CD8-positive, alpha-beta memory T cell (primary cell): ENCODE results near the gene TBL1X. TPM values are rescaled to one million over a fixed set of nuclear protein-coding genes. Genes with fewer than 3 reads are reported as not detected.

Experiments used
- CTCF ChIA-PET: fragments of 350-600 bp; sonication (Branson Sonifier 250); formaldehyde crosslinking; loops from one replicate; lab custom pipeline; 2021; ENCODE audit warnings: antibody characterized with exemption; lab: Charles Lee
- POLR2A ChIA-PET: fragments of 350-600 bp; sonication (Branson Sonifier 250); formaldehyde crosslinking; loops from one replicate; lab custom pipeline; 2021; ENCODE audit warnings: antibody characterized with exemption; lab: Charles Lee
- DNase-seq, 5 donors: peaks; one replicate each; pipeline versions ENCODE4 v3.0.0 to v3.0.0-alpha.2; 2020 to 2022; ENCODE audit warnings: mixed read lengths in 1 of 5
- H3K27ac ChIP-seq: one replicate; pipeline ENCODE4 v1.7.0; 2013; ENCODE audit warnings: low read depth, mild to moderate bottlenecking, low read length, moderate library complexity
- H3K27me3 ChIP-seq: 2 replicates; pipeline ENCODE4 v1.7.0; 2013; ENCODE audit warnings: low read length, mild to moderate bottlenecking; ENCODE audit not compliant: insufficient read depth, poor library complexity, severe bottlenecking
- H3K36me3 ChIP-seq: 2 replicates; pipeline ENCODE4 v1.7.0; 2013; ENCODE audit warnings: mild to moderate bottlenecking, low read length, moderate library complexity; ENCODE audit not compliant: insufficient read depth
- H3K4me1 ChIP-seq: 2 replicates; pipeline ENCODE4 v1.7.0; 2013; ENCODE audit warnings: mild to moderate bottlenecking, low read length, moderate library complexity; ENCODE audit not compliant: insufficient read depth
- H3K4me3 ChIP-seq: 2 replicates; pipeline ENCODE4 v1.7.0; 2013; ENCODE audit warnings: mild to moderate bottlenecking, low read length
- H3K9me3 ChIP-seq: 2 replicates; pipeline ENCODE4 v1.7.0; 2013; ENCODE audit warnings: mild to moderate bottlenecking, low read length
- H3K27ac Mint-ChIP-seq, 8 donors: one replicate each; pipeline ENCODE4 v1.8.0; 2020 to 2021; ENCODE audit warnings: mixed read lengths in 8 of 8, mild to moderate bottlenecking in 6 of 8, inconsistent platforms in 3 of 8, moderate library complexity in 3 of 8
- H3K27me3 Mint-ChIP-seq, 2 donors: one replicate each; pipeline ENCODE4 v1.8.0; 2020 to 2021; ENCODE audit warnings: mixed read lengths in 2 of 2, mild to moderate bottlenecking in 1 of 2, moderate library complexity in 1 of 2
- H3K36me3 Mint-ChIP-seq, 3 donors: one replicate each; pipeline ENCODE4 v1.8.0; 2020 to 2021; ENCODE audit warnings: mixed read lengths in 3 of 3, inconsistent platforms in 1 of 3, mild to moderate bottlenecking in 1 of 3
- H3K4me1 Mint-ChIP-seq, 3 donors: one replicate each; pipeline ENCODE4 v1.8.0; 2020 to 2021; ENCODE audit warnings: mixed read lengths in 3 of 3, inconsistent platforms in 1 of 3, mild to moderate bottlenecking in 1 of 3
- H3K4me3 Mint-ChIP-seq, 7 donors: one replicate each; pipeline ENCODE4 v1.8.0; 2020 to 2021; ENCODE audit warnings: mixed read lengths in 7 of 7, mild to moderate bottlenecking in 6 of 7, moderate library complexity in 4 of 7, inconsistent platforms in 2 of 7
- H3K9me3 Mint-ChIP-seq, 5 donors: one replicate each; pipeline ENCODE4 v1.8.0; 2020 to 2022; ENCODE audit warnings: mixed read lengths in 5 of 5, mild to moderate bottlenecking in 3 of 5, moderate library complexity in 2 of 5, inconsistent platforms in 1 of 5
- polyA plus RNA-seq: library from polyadenylated mRNA; unstranded; fragments of 300-500 nt; fragmentation: Illumina TruSeq; gene quantifications from one replicate; pipeline ENCODE4 v1.2.3, GENCODE V29; 2021
- total RNA-seq, 2 experiments: library from RNA; stranded (reverse); gene quantifications; one replicate each; pipeline ENCODE4 v1.2.3, GENCODE V29; 2021

Gene TBL1X
- total and polyA plus RNA-seq, 3 experiments from 2014 or later, result 16.1 to 25.0 (median 21.3) TPM

DNA sequence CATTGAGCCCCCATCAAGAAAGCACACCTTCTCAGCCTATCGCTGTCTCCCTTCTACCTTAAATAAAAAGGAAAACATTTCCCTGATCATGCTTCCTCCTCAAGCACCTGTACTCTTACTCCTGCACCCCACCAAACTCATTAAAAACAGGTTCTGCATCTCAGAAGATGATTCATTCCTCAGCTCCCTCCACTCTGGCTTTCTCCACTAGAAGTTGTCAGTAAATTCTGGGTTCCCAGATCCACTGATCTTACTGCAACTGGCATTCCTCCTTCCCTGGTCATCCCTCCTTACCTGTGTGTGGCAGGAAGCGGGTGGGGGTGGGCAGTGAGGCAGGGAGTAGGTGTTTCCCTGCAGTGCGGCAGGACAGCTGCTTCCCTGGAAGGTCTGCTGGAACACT is 192.0 kb downstream of the TBL1X start:
- Histone ChIP-seq H3K27me3 (no peaks in the 10 kb centered on the region), H3K36me3 (no peaks in the 10 kb centered on the region), H3K4me3 (no peak overlapping the region), H3K9me3 (no peaks in the 10 kb centered on the region), H3K4me1 (no peaks in the 10 kb centered on the region), H3K27ac (no peak overlapping the region)
- H3K4me3 Mint-ChIP-seq, result no peak overlapping the region
- no peaks in the 10 kb centered on the region for H3K4me1 Mint-ChIP-seq
- H3K27me3 Mint-ChIP-seq, result no peaks in the 10 kb centered on the region
- POLR2A ChIA-PET, result no interaction called here
- no peaks in the 10 kb centered on the region for H3K9me3 Mint-ChIP-seq
- no peak overlapping the region for H3K27ac Mint-ChIP-seq
- CTCF ChIA-PET, result no interaction called here
- DNase-seq, result no peak
- H3K36me3 Mint-ChIP-seq, result peaks cover 5 to 57% (median 8%) of the 10 kb centered on the region in 3 donors

DNA sequence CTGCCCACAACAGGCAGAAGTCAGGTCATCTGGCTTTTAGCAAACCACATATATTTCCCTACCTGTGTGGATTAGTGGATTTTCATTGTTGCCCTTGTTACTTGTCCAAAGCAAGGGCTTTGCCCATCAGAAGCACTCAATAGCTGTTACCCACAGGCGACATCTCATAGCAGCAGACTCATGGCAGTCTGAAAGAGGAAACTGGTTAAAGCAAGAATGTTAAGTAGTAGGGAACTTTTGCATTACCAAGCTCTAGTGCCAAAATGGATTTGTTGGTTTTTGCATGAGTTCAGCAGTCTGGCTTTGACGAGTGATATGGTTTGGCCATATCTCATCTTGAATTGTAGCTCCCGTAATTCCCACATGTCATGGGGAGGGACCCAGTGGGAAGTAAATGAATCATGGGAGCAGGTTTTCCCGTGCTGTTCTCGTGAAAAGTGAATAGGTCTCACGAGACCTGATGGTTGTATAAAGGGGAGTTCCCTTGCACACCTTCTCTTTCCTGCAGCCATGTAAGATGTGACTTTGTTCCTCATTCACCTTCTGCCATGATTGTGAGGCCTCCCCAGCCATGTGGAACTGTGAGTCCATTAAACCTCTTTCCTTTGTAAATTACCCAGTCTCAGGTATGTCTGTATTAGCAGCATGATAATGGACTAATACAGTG is 192.9 kb downstream of the TBL1X start:
- no peaks in the 10 kb centered on the region for H3K9me3 Mint-ChIP-seq
- H3K9me3 ChIP-seq, result no peaks in the 10 kb centered on the region
- peaks cover 5 to 57% (median 13%) of the 10 kb centered on the region in 3 donors for H3K36me3 Mint-ChIP-seq
- H3K4me3 ChIP-seq, result no peak overlapping the region
- H3K4me1 ChIP-seq, result no peaks in the 10 kb centered on the region
- no peaks in the 10 kb centered on the region for H3K27me3 Mint-ChIP-seq
- no peak overlapping the region for H3K27ac ChIP-seq
- no peaks in the 10 kb centered on the region for H3K27me3 ChIP-seq
- no peaks in the 10 kb centered on the region for H3K36me3 ChIP-seq
- no peak overlapping the region for H3K4me3 Mint-ChIP-seq
- H3K27ac Mint-ChIP-seq, result no peak overlapping the region
- ChIA-PET POLR2A (no interaction called here), CTCF (no interaction called here)
- no peak for DNase-seq
- no peaks in the 10 kb centered on the region for H3K4me1 Mint-ChIP-seq

DNA sequence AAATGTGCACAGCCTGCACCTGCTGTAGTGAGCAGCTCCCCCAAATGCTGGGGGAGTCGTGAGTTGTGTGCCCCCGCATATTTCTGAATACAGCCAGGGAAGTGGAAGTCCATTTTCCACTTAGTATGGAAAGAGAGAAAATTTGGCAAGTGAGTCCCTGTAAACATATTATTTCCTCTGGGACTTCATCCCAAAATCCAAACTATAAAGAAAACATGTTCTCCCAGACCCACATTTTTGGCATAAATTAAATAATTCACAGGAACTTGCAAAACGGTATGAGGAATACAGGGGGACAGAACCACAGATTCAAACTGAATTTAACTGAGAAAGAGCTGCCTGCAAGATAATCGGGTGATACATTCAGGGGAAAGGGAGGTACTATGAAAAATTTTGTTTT is 193.6 kb downstream of the TBL1X start:
- Histone ChIP-seq H3K27me3 (no peaks in the 10 kb centered on the region), H3K9me3 (no peaks in the 10 kb centered on the region), H3K4me3 (no peak overlapping the region), H3K27ac (no peak overlapping the region), H3K36me3 (no peaks in the 10 kb centered on the region), H3K4me1 (no peaks in the 10 kb centered on the region)
- Mint-ChIP-seq H3K9me3 (no peaks in the 10 kb centered on the region), H3K4me3 (no peak overlapping the region), H3K27me3 (no peaks in the 10 kb centered on the region), H3K4me1 (no peaks in the 10 kb centered on the region), H3K36me3 (peaks cover 5 to 55% (median 13%) of the 10 kb centered on the region in 3 donors), H3K27ac (no peak overlapping the region)
- DNase-seq, result no peak
- CTCF ChIA-PET, result no interaction called here
- POLR2A ChIA-PET, result no interaction called here

DNA sequence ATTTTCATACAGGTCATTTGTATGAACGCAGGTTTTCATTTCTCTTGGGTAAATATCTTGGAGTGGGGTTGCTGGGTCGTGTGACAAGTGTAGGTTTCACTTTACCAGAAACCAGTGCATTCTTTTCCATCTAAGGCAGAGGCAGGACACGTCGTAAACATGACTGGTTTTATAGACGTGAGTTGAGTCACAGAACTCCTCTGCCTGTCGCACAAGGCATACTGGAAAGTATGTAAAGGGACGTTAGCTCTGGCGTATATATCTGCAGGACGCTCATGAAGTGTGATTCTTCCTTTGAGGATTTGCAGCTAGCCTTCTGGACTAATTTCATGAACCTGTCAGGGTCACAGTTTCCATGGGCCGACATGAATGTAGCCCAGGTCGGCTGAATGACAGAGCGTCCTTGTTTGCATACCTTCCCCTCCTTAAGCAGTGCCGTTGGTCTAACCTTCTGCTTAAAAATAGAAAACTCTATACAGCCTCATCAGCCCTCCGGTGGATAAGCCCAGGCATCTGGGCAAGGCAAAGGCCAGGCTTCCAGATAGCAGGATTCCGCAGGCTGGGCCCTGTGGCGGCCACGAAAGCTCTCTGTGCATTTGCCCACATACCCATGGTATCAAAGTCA is 194.8 kb downstream of the TBL1X start:
- Histone ChIP-seq H3K9me3 (no peaks in the 10 kb centered on the region), H3K27ac (no peak overlapping the region), H3K27me3 (no peaks in the 10 kb centered on the region), H3K4me1 (no peaks in the 10 kb centered on the region), H3K36me3 (no peaks in the 10 kb centered on the region), H3K4me3 (no peak overlapping the region)
- no peak overlapping the region for H3K4me3 Mint-ChIP-seq
- peaks cover 0 to 49% (median 13%) of the 10 kb centered on the region in 3 donors for H3K36me3 Mint-ChIP-seq
- no peak for DNase-seq
- H3K27me3 Mint-ChIP-seq, result no peaks in the 10 kb centered on the region
- POLR2A ChIA-PET, result no interaction called here
- no peaks in the 10 kb centered on the region for H3K9me3 Mint-ChIP-seq
- CTCF ChIA-PET, result no interaction called here
- H3K4me1 Mint-ChIP-seq, result no peaks in the 10 kb centered on the region
- no peak overlapping the region for H3K27ac Mint-ChIP-seq

DNA sequence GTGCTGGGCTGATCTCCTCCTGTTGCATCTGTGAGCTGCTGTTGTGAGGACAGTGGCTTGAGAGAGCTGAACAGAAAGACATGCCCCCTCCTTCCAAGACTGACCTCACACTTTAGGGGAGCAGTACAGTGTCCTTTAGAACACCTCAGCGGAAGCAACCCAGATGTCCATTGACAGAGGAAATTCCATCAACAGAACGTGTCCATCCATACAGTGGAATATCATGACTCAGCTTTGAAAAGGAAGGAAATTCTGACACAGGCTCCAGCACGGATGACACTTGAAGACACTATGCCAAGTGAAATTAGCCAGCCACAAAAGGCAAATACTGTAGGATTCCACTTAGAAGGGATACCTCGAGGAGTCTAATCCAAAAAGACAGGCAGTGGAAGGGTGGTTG is 197.3 kb downstream of the TBL1X start:
- no peaks in the 10 kb centered on the region for H3K27me3 Mint-ChIP-seq
- no peaks in the 10 kb centered on the region for H3K9me3 ChIP-seq
- ChIA-PET CTCF (no interaction called here), POLR2A (no interaction called here)
- H3K36me3 Mint-ChIP-seq, result peaks cover 0 to 26% (median 11%) of the 10 kb centered on the region in 3 donors
- no peak for DNase-seq
- H3K9me3 Mint-ChIP-seq, result no peaks in the 10 kb centered on the region
- H3K4me1 ChIP-seq, result no peaks in the 10 kb centered on the region
- H3K36me3 ChIP-seq, result no peaks in the 10 kb centered on the region
- H3K4me1 Mint-ChIP-seq, result no peaks in the 10 kb centered on the region
- no peak overlapping the region for H3K27ac ChIP-seq
- H3K4me3 Mint-ChIP-seq, result no peak overlapping the region
- H3K4me3 ChIP-seq, result no peak overlapping the region
- no peak overlapping the region for H3K27ac Mint-ChIP-seq
- no peaks in the 10 kb centered on the region for H3K27me3 ChIP-seq

DNA sequence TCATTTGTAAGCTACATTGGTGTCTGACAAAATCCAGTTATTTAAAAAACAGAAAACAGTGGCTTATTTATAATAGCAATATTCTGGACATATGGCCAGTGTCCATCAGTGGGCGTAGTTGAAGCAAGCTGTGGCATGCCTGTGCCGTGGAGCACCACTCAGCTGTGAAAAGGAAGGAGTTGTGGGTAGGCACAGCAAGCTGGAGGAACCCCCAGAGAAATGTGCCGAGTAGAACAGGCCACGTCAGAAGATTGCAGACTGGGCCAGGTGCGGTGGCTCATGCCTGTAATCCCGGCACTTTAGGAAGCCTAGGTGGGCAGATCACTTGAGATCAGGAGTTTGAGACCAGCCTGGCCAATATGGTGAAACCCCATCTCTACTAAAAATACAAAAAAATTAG is 198.4 kb downstream of the TBL1X start:
- Histone ChIP-seq H3K9me3 (no peaks in the 10 kb centered on the region), H3K4me3 (no peak overlapping the region), H3K27ac (no peak overlapping the region), H3K4me1 (no peaks in the 10 kb centered on the region), H3K27me3 (no peaks in the 10 kb centered on the region), H3K36me3 (no peaks in the 10 kb centered on the region)
- ChIA-PET POLR2A (no interaction called here), CTCF (no interaction called here)
- Mint-ChIP-seq H3K27ac (no peak overlapping the region), H3K4me3 (no peak overlapping the region), H3K27me3 (no peaks in the 10 kb centered on the region), H3K36me3 (peaks cover 0 to 17% (median 8%) of the 10 kb centered on the region in 3 donors), H3K9me3 (no peaks in the 10 kb centered on the region), H3K4me1 (no peaks in the 10 kb centered on the region)
- no peak for DNase-seq

DNA sequence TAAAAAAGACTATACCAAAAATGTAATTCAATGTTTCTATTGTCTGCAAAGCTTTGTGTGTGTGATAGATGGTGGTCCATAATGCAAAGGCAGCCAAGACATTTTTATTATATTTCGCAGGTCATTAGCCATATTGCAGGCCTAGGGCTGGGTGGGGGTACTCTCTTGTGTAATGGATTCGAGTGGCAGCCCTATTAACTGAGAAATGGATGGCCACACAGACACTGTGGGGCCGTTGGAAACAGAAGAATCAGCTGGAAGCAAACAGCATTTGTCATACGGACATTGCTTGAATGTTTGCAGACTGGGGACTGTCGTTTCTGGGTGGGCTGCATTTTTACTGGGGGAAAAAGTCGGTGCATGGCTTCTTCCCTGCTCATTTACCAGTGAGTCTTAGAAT is 199.4 kb downstream of the TBL1X start:
- CTCF ChIA-PET, result no interaction called here
- H3K9me3 ChIP-seq, result no peaks in the 10 kb centered on the region
- H3K4me3 ChIP-seq, result no peak overlapping the region
- Mint-ChIP-seq H3K4me3 (no peak overlapping the region), H3K27me3 (no peaks in the 10 kb centered on the region), H3K9me3 (no peaks in the 10 kb centered on the region), H3K27ac (no peak overlapping the region), H3K36me3 (peaks cover 0 to 13% (median 5%) of the 10 kb centered on the region in 3 donors), H3K4me1 (no peaks in the 10 kb centered on the region)
- H3K36me3 ChIP-seq, result no peaks in the 10 kb centered on the region
- POLR2A ChIA-PET, result no interaction called here
- no peak overlapping the region for H3K27ac ChIP-seq
- no peak for DNase-seq
- no peaks in the 10 kb centered on the region for H3K4me1 ChIP-seq
- H3K27me3 ChIP-seq, result no peaks in the 10 kb centered on the region

DNA sequence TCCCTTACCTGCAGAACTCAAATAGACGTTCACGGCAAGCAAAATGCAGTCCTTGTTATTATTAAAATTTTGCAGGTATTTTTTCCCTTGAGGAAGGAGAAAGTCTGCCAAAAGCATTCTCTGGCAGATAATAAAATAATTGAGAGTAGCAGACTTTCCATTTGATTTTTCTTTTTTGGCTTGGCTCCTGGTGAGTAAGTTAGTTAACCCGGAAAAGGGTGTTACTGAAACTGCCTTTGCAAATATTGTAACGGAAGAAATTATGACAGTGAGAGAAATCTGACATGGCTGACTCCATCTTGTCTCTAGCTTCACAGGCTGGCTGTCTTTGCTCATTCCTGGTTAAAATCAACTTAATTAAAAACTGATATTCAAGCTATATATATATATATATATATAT is 200.3 kb downstream of the TBL1X start:
- Histone ChIP-seq H3K4me3 (no peak overlapping the region), H3K4me1 (no peaks in the 10 kb centered on the region), H3K36me3 (no peaks in the 10 kb centered on the region), H3K27ac (no peak overlapping the region), H3K9me3 (no peaks in the 10 kb centered on the region), H3K27me3 (no peaks in the 10 kb centered on the region)
- Mint-ChIP-seq H3K36me3 (peaks cover 0 to 6% (median 5%) of the 10 kb centered on the region in 3 donors), H3K9me3 (no peaks in the 10 kb centered on the region), H3K27me3 (no peaks in the 10 kb centered on the region), H3K4me3 (no peak overlapping the region), H3K4me1 (no peaks in the 10 kb centered on the region), H3K27ac (no peak overlapping the region)
- no peak for DNase-seq
- CTCF ChIA-PET, result no interaction called here
- POLR2A ChIA-PET, result no interaction called here
